Karpas-422 (cell line): ENCODE results near the gene PPP1R3A. TPM values are rescaled to one million over a fixed set of nuclear protein-coding genes. Genes with fewer than 3 reads are reported as not detected.

Source experiments
- DNase-seq: peaks from one replicate; pipeline ENCODE4 v3.0.0-alpha.2; 2015
- H2AFZ ChIP-seq: fragments of 200-600 bp; sonication (generic); 2 replicates; pipeline ENCODE4 v1.6.1; 2014; ENCODE audit warnings: antibody characterized with exemption, low read length, mixed read lengths
- H3K27ac ChIP-seq: fragments of 200-600 bp; sonication (generic); 2 replicates; pipeline ENCODE4 v1.5.1; 2014; ENCODE audit warnings: mild to moderate bottlenecking, low read length, moderate library complexity
- H3K27me3 ChIP-seq: fragments of 200-600 bp; sonication (generic); 2 replicates; pipeline ENCODE4 v1.6.1; 2014; ENCODE audit warnings: low read length, mixed read lengths
- H3K36me3 ChIP-seq: fragments of 200-600 bp; sonication (generic); 2 replicates; pipeline ENCODE4 v1.6.1; 2014; ENCODE audit warnings: low read length, mixed read lengths; ENCODE audit not compliant: insufficient read depth
- H3K4me1 ChIP-seq: fragments of 200-600 bp; sonication (generic); 2 replicates; pipeline ENCODE4 v1.6.1; 2014; ENCODE audit warnings: mild to moderate bottlenecking, low read length, mixed read lengths
- H3K4me2 ChIP-seq: fragments of 200-600 bp; sonication (generic); 2 replicates; pipeline ENCODE4 v1.6.1; 2014; ENCODE audit warnings: low read length, low read depth, mild to moderate bottlenecking; ENCODE audit not compliant: poor library complexity, severe bottlenecking
- H3K4me3 ChIP-seq: fragments of 200-600 bp; sonication (generic); 2 replicates; pipeline ENCODE4 v1.5.1; 2014; ENCODE audit warnings: mild to moderate bottlenecking, antibody characterized with exemption, low read length, mixed read lengths
- H3K79me2 ChIP-seq: fragments of 200-600 bp; sonication (generic); 2 replicates; pipeline ENCODE4 v1.6.1; 2014; ENCODE audit warnings: mild to moderate bottlenecking, low read length, mixed read lengths
- H3K9ac ChIP-seq: fragments of 200-600 bp; sonication (generic); 2 replicates; pipeline ENCODE4 v1.6.0; 2014; ENCODE audit warnings: low read length
- H3K9me2 ChIP-seq: fragments of 200-600 bp; sonication (generic), shearing (Covaris generic); replicated peaks from 2 replicates; pipeline ENCODE4 v1.6.0; 2014; ENCODE audit warnings: mild to moderate bottlenecking, low read length, moderate library complexity; ENCODE audit not compliant: insufficient read depth
- H3K9me3 ChIP-seq: fragments of 300-700, 200-600 bp; sonication (generic); 2 replicates; pipeline ENCODE4 v1.6.1; 2014; ENCODE audit warnings: low read length, mixed read lengths
- H4K20me1 ChIP-seq: fragments of 200-600 bp; sonication (generic); 2 replicates; pipeline ENCODE4 v1.6.1; 2014; ENCODE audit warnings: mild to moderate bottlenecking, antibody characterized with exemption, low read length, low read depth; ENCODE audit not compliant: insufficient read depth
- total RNA-seq: library from RNA; depleted of rRNA; stranded (reverse); fragments of >200 nt; shearing (Covaris generic); gene quantifications from 2 replicates; pipeline ENCODE4 v1.2.3, GENCODE V29; 2014; ENCODE audit warnings: low replicate concordance; rRNA removed

PPP1R3A gene, protein sequence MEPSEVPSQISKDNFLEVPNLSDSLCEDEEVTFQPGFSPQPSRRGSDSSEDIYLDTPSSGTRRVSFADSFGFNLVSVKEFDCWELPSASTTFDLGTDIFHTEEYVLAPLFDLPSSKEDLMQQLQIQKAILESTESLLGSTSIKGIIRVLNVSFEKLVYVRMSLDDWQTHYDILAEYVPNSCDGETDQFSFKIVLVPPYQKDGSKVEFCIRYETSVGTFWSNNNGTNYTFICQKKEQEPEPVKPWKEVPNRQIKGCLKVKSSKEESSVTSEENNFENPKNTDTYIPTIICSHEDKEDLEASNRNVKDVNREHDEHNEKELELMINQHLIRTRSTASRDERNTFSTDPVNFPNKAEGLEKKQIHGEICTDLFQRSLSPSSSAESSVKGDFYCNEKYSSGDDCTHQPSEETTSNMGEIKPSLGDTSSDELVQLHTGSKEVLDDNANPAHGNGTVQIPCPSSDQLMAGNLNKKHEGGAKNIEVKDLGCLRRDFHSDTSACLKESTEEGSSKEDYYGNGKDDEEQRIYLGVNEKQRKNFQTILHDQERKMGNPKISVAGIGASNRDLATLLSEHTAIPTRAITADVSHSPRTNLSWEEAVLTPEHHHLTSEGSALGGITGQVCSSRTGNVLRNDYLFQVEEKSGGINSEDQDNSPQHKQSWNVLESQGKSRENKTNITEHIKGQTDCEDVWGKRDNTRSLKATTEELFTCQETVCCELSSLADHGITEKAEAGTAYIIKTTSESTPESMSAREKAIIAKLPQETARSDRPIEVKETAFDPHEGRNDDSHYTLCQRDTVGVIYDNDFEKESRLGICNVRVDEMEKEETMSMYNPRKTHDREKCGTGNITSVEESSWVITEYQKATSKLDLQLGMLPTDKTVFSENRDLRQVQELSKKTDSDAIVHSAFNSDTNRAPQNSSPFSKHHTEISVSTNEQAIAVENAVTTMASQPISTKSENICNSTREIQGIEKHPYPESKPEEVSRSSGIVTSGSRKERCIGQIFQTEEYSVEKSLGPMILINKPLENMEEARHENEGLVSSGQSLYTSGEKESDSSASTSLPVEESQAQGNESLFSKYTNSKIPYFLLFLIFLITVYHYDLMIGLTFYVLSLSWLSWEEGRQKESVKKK
- total RNA-seq, result not detected in 2 replicates

DNA sequence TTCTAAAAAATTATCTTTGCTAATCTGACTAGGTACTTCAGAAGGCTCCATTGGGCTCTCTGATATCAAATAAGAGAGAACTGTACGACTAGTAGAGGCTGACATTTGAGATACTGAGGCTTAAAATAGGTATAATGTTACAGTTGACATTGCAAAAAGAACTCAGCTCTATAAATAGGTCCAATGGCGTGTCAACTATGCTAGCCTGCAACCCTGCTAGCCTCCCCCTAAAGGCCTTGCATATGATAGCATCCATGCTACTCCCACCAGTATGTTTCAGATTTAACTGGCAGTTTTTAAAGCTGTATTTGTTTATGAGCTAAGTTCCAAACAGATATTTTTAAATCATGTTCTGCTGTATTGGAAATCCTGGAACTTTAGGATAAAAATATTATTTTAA is at the start of gene PPP1R3A:
Gene PPP1R3A (minus strand): TSS at position 64 of the 400 bp plus-strand sequence. CDS start 13 bp downstream, at position 51.
- Histone ChIP-seq H3K36me3 (no peaks in the 10 kb centered on the region), H3K9ac (no peak within 1 kb of the TSS), H3K27me3 (no peaks in the 10 kb centered on the region), H3K4me1 (no peaks in the 10 kb centered on the region), H3K4me2 (no peak within 1 kb of the TSS), H3K9me2 (peaks cover 6% of the 10 kb centered on the region; the same call in 1 of the 2 replicates), H3K4me3 (no peak within 1 kb of the TSS), H3K27ac (no peak within 1 kb of the TSS), H3K9me3 (no peaks in the 10 kb centered on the region; the same call in 1 of the 2 replicates), H4K20me1 (no peaks in the 10 kb centered on the region), H2AFZ (no peak within 1 kb of the TSS), H3K79me2 (no peaks in the 10 kb centered on the region)
- peak; percentile 39 for DNase-seq

DNA sequence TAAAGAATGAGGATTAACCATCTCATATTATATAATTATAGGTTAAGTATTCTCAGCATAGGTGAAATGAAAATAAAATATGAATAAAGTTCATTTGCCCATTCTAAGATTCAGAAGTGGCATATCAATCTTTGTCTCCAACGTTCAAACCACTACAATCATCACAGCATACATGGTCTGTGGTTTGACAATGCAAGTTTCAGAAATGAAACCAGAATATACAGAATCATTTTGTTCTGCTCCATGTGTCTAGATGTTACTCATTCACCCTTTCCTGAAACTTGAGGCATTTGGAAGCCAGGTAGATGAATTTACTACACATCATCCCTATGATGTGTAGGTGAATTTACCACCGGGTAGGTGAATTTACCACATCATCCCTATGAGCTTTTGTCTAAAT is 44.5 kb upstream of the PPP1R3A start:
- no peaks in the 10 kb centered on the region; the same call in 1 of the 2 replicates for H3K9me2 ChIP-seq
- H3K36me3 ChIP-seq, result no peaks in the 10 kb centered on the region
- no peak overlapping the region for H3K27ac ChIP-seq
- H3K9ac ChIP-seq, result no peak overlapping the region
- DNase-seq, result no peak
- no peaks in the 10 kb centered on the region for H3K27me3 ChIP-seq
- H3K4me3 ChIP-seq, result no peak overlapping the region
- peaks cover 3% of the 10 kb centered on the region; the same call in 1 of the 2 replicates for H3K9me3 ChIP-seq
- H2AFZ ChIP-seq, result no peak overlapping the region
- no peaks in the 10 kb centered on the region for H3K4me1 ChIP-seq
- H3K79me2 ChIP-seq, result no peaks in the 10 kb centered on the region
- no peaks in the 10 kb centered on the region for H4K20me1 ChIP-seq
- H3K4me2 ChIP-seq, result no peak overlapping the region

DNA sequence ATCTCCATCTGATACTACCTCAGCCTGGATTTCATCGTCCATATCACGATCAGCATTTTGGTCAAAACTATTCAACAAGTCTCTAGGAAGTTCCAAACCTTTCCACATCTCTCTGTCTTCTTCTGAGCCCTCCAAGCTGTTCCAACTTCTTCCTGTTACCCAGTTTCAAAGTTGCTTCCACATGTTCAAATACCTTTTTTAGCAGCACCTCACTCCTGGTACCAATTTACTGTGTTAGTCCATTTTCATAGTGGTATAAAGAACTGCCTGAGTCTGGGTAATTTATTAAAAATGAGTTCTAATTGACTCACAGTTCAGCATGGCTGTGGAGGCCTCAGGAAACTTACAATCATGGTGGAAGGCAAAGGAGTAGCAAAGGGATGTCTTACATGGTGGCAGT is 41.1 kb upstream of the PPP1R3A start:
- no peaks in the 10 kb centered on the region for H3K27me3 ChIP-seq
- DNase-seq, result no peak
- H3K36me3 ChIP-seq, result no peaks in the 10 kb centered on the region
- H4K20me1 ChIP-seq, result no peaks in the 10 kb centered on the region
- no peak overlapping the region for H3K9ac ChIP-seq
- H3K9me2 ChIP-seq, result no peaks in the 10 kb centered on the region; the same call in 1 of the 2 replicates
- H3K4me1 ChIP-seq, result no peaks in the 10 kb centered on the region
- no peak overlapping the region for H2AFZ ChIP-seq
- peaks cover 12% of the 10 kb centered on the region for H3K9me3 ChIP-seq
- no peak overlapping the region for H3K27ac ChIP-seq
- H3K4me2 ChIP-seq, result no peak overlapping the region
- no peak overlapping the region for H3K4me3 ChIP-seq
- no peaks in the 10 kb centered on the region for H3K79me2 ChIP-seq

DNA sequence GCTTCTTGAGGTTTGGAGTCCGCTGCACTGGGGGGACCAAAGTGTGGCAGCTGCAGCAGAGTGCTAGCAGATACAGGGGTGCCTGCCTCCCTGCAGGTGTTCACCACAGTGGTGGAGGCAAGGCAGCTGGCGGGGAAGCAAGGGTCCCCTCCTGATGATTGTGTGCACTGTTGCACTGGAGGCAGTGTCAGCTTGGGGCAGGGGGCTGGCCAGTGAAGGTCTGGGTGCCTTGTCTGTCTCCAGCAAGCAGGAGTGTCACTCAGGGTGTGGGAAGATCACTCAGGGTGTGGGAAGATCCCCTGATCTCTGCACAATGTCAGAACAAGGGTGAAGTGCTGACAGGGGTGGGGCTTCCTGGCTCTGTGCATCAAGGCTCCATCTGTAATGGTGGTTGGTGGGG is 36.3 kb upstream of the PPP1R3A start:
- H3K4me1 ChIP-seq, result no peaks in the 10 kb centered on the region
- no peaks in the 10 kb centered on the region for H3K9me2 ChIP-seq
- no peak overlapping the region for H3K27ac ChIP-seq
- peaks cover 22% of the 10 kb centered on the region for H3K9me3 ChIP-seq
- H3K4me2 ChIP-seq, result no peak overlapping the region
- H3K27me3 ChIP-seq, result no peaks in the 10 kb centered on the region
- H3K36me3 ChIP-seq, result no peaks in the 10 kb centered on the region
- H2AFZ ChIP-seq, result no peak overlapping the region
- H4K20me1 ChIP-seq, result no peaks in the 10 kb centered on the region
- H3K4me3 ChIP-seq, result no peak overlapping the region
- no peak overlapping the region for H3K9ac ChIP-seq
- no peak for DNase-seq
- H3K79me2 ChIP-seq, result no peaks in the 10 kb centered on the region

DNA sequence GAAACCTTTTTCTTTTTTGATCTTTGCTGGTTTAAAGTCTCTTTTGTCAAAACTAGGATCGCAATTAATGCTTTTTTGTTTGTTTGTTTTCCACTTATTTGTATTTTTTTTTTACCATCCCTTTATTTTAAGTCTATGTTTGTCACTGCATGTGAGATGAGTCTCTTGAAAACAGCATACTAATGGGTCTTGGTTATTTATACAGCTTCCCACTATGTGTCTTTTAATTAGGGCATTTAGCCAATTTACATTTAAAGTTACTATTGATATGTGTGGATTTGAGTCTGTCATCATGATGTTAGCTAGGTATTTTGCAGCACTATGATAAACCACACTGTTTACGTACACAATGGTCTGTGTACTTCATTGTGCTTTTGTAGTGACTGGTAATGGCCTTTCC is 34.7 kb upstream of the PPP1R3A start:
- Histone ChIP-seq H3K4me1 (no peaks in the 10 kb centered on the region), H3K9me3 (peaks cover 23% of the 10 kb centered on the region), H4K20me1 (no peaks in the 10 kb centered on the region), H3K27me3 (no peaks in the 10 kb centered on the region), H3K36me3 (no peaks in the 10 kb centered on the region), H3K4me2 (no peak overlapping the region), H3K9ac (no peak overlapping the region), H3K79me2 (no peaks in the 10 kb centered on the region), H2AFZ (no peak overlapping the region), H3K9me2 (no peaks in the 10 kb centered on the region), H3K4me3 (no peak overlapping the region), H3K27ac (no peak overlapping the region)
- no peak for DNase-seq

DNA sequence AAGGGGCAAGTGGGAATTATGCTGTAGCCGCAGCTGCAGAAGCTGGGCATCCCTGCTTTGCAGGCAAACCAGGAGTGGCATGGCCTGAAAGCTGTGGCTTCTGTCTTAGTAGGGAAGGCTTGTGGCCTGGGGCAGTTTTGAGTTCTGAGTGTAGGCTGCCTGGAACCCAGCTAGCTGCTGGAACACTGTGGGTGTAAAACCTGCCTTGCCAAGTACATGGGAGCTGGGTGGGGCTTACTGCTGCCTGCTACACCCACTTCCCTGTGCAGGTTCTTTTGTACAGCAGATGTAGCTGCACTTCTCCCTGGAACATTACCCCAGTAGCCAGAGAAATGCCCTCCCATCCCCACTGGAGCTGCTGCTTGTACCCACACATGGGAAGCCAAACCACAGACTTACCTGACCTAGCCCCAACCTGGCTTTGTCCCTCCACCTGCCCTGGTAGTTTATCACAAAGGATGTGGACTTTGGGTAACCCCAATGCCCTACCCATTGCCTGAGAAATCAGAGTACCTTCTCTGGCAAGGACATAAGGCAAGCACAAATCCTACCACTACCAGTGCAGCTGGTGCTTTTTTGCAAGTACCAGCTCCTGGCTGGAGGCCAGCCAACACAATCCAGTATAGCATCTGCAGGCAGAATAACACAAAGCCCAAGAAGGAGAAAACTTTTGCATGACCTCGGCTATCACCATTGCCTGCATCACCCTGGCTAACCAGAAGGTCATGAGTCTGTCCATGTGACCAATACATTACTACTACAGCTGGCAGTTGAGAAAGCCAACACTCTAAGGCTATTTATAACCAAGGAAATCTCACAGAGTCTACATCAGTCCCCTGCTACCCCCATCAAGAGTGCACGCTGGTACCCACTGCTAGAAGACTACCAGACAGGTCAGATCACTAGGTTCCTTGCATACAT is 26.5 kb upstream of the PPP1R3A start:
- no peaks in the 10 kb centered on the region for H3K36me3 ChIP-seq
- H3K27me3 ChIP-seq, result no peaks in the 10 kb centered on the region
- no peak overlapping the region for H3K27ac ChIP-seq
- no peak overlapping the region for H3K9ac ChIP-seq
- H2AFZ ChIP-seq, result no peak overlapping the region
- no peaks in the 10 kb centered on the region for H3K4me1 ChIP-seq
- no peak overlapping the region for H3K4me3 ChIP-seq
- no peaks in the 10 kb centered on the region for H3K9me2 ChIP-seq
- no peak overlapping the region for H3K4me2 ChIP-seq
- no peaks in the 10 kb centered on the region for H4K20me1 ChIP-seq
- DNase-seq, result no peak
- H3K9me3 ChIP-seq, result peaks cover 19% of the 10 kb centered on the region
- H3K79me2 ChIP-seq, result no peaks in the 10 kb centered on the region

DNA sequence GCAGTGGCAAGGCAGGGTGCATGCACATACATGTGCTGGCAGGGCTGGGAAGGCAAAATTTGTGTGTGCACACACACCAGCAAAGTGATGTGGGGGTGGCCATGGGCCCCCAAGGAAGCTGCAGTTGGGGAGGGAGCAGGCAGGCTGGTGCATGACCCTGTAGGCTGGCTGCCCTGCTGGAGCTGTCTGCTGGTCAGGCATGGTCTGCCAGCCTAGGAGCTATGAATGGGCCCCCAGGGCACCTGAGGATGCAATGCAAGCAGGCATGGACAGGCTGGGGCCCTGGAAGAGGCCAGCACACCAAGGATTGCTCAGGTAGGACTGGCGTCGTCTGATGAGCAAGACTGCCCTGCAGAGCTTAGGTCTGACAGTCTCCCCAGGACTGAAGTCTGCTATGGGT is 18.2 kb upstream of the PPP1R3A start:
- no peaks in the 10 kb centered on the region for H3K9me2 ChIP-seq
- H3K4me3 ChIP-seq, result no peak overlapping the region
- H3K9ac ChIP-seq, result no peak overlapping the region
- H3K9me3 ChIP-seq, result peaks cover 16% of the 10 kb centered on the region
- no peak overlapping the region for H3K27ac ChIP-seq
- H3K79me2 ChIP-seq, result no peaks in the 10 kb centered on the region
- no peaks in the 10 kb centered on the region for H4K20me1 ChIP-seq
- DNase-seq, result no peak
- no peaks in the 10 kb centered on the region for H3K4me1 ChIP-seq
- H3K36me3 ChIP-seq, result no peaks in the 10 kb centered on the region
- H3K27me3 ChIP-seq, result no peaks in the 10 kb centered on the region
- no peak overlapping the region for H2AFZ ChIP-seq
- no peak overlapping the region for H3K4me2 ChIP-seq
